ENCODE data around the gene GALC. TPM values are rescaled to one million over a fixed set of nuclear protein-coding genes. Genes with fewer than 3 reads are reported as not detected.

GALC gene
- total RNA-seq, 1 donor from 2014 or later, result 21.2 TPM

- H3K4me3 Mint-ChIP-seq, result no peak overlapping the region
- peak overlapping the region; percentile 52 for H3K27ac Mint-ChIP-seq (ENCODE audit: unreplicated experiment)
- H3K36me3 Mint-ChIP-seq (ENCODE audit: low read depth), result no peaks in the 10 kb centered on the region
- H3K4me1 Mint-ChIP-seq, result peaks cover 17% of the 10 kb centered on the region
- peaks cover 3% of the 10 kb centered on the region for H3K9me3 Mint-ChIP-seq
- DNase-seq (ENCODE audit: low read depth, low spot score), result no peak
- TF ChIP-seq, protein P1, sequence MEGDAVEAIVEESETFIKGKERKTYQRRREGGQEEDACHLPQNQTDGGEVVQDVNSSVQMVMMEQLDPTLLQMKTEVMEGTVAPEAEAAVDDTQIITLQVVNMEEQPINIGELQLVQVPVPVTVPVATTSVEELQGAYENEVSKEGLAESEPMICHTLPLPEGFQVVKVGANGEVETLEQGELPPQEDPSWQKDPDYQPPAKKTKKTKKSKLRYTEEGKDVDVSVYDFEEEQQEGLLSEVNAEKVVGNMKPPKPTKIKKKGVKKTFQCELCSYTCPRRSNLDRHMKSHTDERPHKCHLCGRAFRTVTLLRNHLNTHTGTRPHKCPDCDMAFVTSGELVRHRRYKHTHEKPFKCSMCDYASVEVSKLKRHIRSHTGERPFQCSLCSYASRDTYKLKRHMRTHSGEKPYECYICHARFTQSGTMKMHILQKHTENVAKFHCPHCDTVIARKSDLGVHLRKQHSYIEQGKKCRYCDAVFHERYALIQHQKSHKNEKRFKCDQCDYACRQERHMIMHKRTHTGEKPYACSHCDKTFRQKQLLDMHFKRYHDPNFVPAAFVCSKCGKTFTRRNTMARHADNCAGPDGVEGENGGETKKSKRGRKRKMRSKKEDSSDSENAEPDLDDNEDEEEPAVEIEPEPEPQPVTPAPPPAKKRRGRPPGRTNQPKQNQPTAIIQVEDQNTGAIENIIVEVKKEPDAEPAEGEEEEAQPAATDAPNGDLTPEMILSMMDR (conservative IDR thresholded peaks at IDR 0.05), result no peak
- H3K27me3 Mint-ChIP-seq (ENCODE audit: low read depth), result no peaks in the 10 kb centered on the region
Observed at GRCh38 chr14:87999277-87999676, 6.3 kb upstream of the GALC start.

DNA sequence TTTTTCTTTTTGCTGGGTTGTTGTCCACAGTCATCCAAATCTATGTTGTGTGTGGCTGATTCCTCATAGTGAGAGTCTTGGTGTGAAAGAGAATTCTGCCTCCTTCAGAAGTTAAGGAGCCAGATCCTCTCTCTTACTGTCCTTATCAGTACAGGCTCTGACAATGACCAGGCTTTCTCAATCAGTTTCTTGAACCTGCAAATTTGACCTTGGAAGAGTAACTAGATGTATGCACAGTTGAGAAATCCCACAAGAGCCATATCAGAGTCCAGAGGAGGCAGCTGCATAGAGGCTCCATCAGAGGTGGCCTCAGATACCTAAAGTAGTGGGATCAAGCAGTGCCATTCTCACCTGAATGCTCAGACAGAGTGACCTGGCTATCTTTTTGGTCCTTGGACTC is 5.5 kb upstream of the GALC start:
- Mint-ChIP-seq H3K4me3 (no peak overlapping the region), H3K9me3 (peaks cover 3% of the 10 kb centered on the region), H3K27ac (ENCODE audit: unreplicated experiment) (no peak overlapping the region), H3K36me3 (ENCODE audit: low read depth) (no peaks in the 10 kb centered on the region), H3K27me3 (ENCODE audit: low read depth) (no peaks in the 10 kb centered on the region), H3K4me1 (peaks cover 20% of the 10 kb centered on the region)
- no peak for DNase-seq (ENCODE audit: low read depth, low spot score)
- TF ChIP-seq, protein P1 (conservative IDR thresholded peaks at IDR 0.05), result no peak

- Mint-ChIP-seq H3K36me3 (ENCODE audit: low read depth) (no peaks in the 10 kb centered on the region), H3K27me3 (ENCODE audit: low read depth) (no peaks in the 10 kb centered on the region), H3K4me3 (peak overlapping the region; percentile 3), H3K4me1 (peaks cover 35% of the 10 kb centered on the region), H3K27ac (ENCODE audit: unreplicated experiment) (no peak overlapping the region), H3K9me3 (peaks cover 3% of the 10 kb centered on the region)
- TF ChIP-seq, protein P1 (conservative IDR thresholded peaks at IDR 0.05), result no peak
- no peak for DNase-seq (ENCODE audit: low read depth, low spot score)
Observed at GRCh38 chr14:87996291-87996592, 3.3 kb upstream of the GALC start.

- TF ChIP-seq, protein P1 (conservative IDR thresholded peaks at IDR 0.05), result no peak
- Mint-ChIP-seq H3K4me3 (peak overlapping the region; percentile 44), H3K27me3 (ENCODE audit: low read depth) (no peaks in the 10 kb centered on the region), H3K27ac (ENCODE audit: unreplicated experiment) (no peak overlapping the region), H3K36me3 (ENCODE audit: low read depth) (no peaks in the 10 kb centered on the region), H3K4me1 (peaks cover 35% of the 10 kb centered on the region), H3K9me3 (peaks cover 3% of the 10 kb centered on the region)
- DNase-seq (ENCODE audit: low read depth, low spot score), result no peak
Observed at GRCh38 chr14:87995500-87996290, 2.7 kb upstream of the GALC start.

DNA sequence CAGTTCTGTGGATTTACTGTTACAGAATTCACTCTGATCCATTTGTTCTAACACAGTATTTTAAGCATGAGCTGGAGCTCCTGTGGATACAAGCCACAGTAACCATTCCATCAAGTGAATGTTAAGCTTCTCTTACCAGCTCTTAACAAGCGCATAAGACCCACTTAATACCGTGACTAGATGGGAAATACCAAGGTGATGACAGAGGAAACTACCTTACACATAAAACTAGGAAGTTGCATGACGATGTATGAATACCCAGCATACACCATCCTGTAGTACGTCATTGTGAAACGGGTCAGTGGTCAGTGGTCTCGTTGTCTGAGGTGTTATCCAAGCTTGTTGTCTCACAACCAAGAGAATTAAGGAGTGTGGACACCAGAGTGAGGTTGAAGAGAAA is 2.0 kb upstream of the GALC start:
- no peak for DNase-seq (ENCODE audit: low read depth, low spot score)
- peaks cover 3% of the 10 kb centered on the region for H3K9me3 Mint-ChIP-seq
- H3K4me1 Mint-ChIP-seq, result peaks cover 35% of the 10 kb centered on the region
- no peaks in the 10 kb centered on the region for H3K36me3 Mint-ChIP-seq (ENCODE audit: low read depth)
- H3K27me3 Mint-ChIP-seq (ENCODE audit: low read depth), result no peaks in the 10 kb centered on the region
- H3K4me3 Mint-ChIP-seq, result peak overlapping the region; percentile 87
- H3K27ac Mint-ChIP-seq (ENCODE audit: unreplicated experiment), result no peak overlapping the region
- TF ChIP-seq, protein P1 (conservative IDR thresholded peaks at IDR 0.05), result no peak
